Lower lobe of right lung (tissue), 2 donors: ENCODE results near the gene ZSWIM9. TPM values are rescaled to one million over a fixed set of nuclear protein-coding genes. Genes with fewer than 3 reads are reported as not detected.

ENCODE experiments used
- ATAC-seq, 2 donors: fragments of 200-7000 bp; cut with Tn5 transposase; one replicate each; pipeline ENCODE4 v1.9.1; 2020 to 2022; ENCODE audit warnings: mild to moderate bottlenecking in 2 of 2, moderate library complexity in 2 of 2
- DNase-seq: peaks from one replicate; pipeline ENCODE4 v3.0.0-alpha.2; 2020
- H3K27ac ChIP-seq: fragments of 200-600 bp; one replicate; pipeline ENCODE4 v1.8.0; 2022
- H3K27me3 ChIP-seq: fragments of 200-600 bp; one replicate; pipeline ENCODE4 v1.8.0; 2022; ENCODE audit warnings: low read depth
- H3K36me3 ChIP-seq: fragments of 200-600 bp; one replicate; pipeline ENCODE4 v1.8.0; 2022; ENCODE audit warnings: mild to moderate bottlenecking
- H3K4me1 ChIP-seq: fragments of 200-600 bp; one replicate; pipeline ENCODE4 v1.8.0; 2022
- H3K4me3 ChIP-seq: fragments of 200-600 bp; one replicate; pipeline ENCODE4 v1.8.0; 2022; ENCODE audit warnings: mild to moderate bottlenecking
- H3K9me3 ChIP-seq: fragments of 200-600 bp; one replicate; pipeline ENCODE4 v1.8.0; 2022
- CTCF ChIP-seq: fragments of 200-600 bp; IDR thresholded peaks from one replicate; pipeline ENCODE4 v1.8.0; 2022; ENCODE audit warnings: antibody characterized with exemption, mild to moderate bottlenecking
- intact Hi-C: fragments of 100-400 bp; cut with DNase I; formaldehyde crosslinking; loops from one replicate; pipeline ENCODE4 v1.11.0; 2022
- total RNA-seq: library from RNA; stranded (reverse); fragmentation: NEBNext Ultra II Directional; extraction: Animal tissue kit (Norgen Biotek cat#: 25700); gene quantifications from one replicate; pipeline ENCODE4 v1.2.1, GENCODE V29; 2021
- donor health status: DM: no; HTN: yes; CAD: no; lungs with severe emphysema.

The ZSWIM9 gene
- total RNA-seq, 1 donor from 2014 or later: 7.7 TPM

- Histone ChIP-seq H3K36me3 (no peaks in the 10 kb centered on the region), H3K4me3 (no peak overlapping the region), H3K27me3 (no peaks in the 10 kb centered on the region), H3K27ac (no peak overlapping the region), H3K4me1 (peaks cover 4% of the 10 kb centered on the region), H3K9me3 (no peaks in the 10 kb centered on the region)
- intact Hi-C loops: no loop called here
- DNase-seq (no peak), ATAC-seq (no peak)
- TF ChIP-seq CTCF: peak; percentile 30
Observed at GRCh38 chr19:48194041-48194843, 23.8 kb downstream of the ZSWIM9 start.

GRCh38 chr19:48194844-48195830 lies 24.7 kb downstream of the ZSWIM9 start:
- H3K9me3 ChIP-seq: no peaks in the 10 kb centered on the region
- peaks cover 4% of the 10 kb centered on the region for H3K4me1 ChIP-seq
- intact Hi-C loops: no loop called here
- TF ChIP-seq CTCF: no peak
- ATAC-seq (no peak), DNase-seq (no peak)
- no peak overlapping the region for H3K4me3 ChIP-seq
- H3K36me3 ChIP-seq: no peaks in the 10 kb centered on the region
- no peak overlapping the region for H3K27ac ChIP-seq
- H3K27me3 ChIP-seq: no peaks in the 10 kb centered on the region

GRCh38 chr19:48196321-48196763 lies 25.9 kb downstream of the ZSWIM9 start:
- Histone ChIP-seq H3K4me3 (no peak overlapping the region), H3K27ac (no peak overlapping the region), H3K4me1 (peaks cover 4% of the 10 kb centered on the region), H3K27me3 (no peaks in the 10 kb centered on the region), H3K36me3 (no peaks in the 10 kb centered on the region), H3K9me3 (no peaks in the 10 kb centered on the region)
- ATAC-seq (peak in 1 of 2 donors; percentile 10), DNase-seq (no peak)
- no peak for TF ChIP-seq CTCF
- intact Hi-C loops: no loop called here

- no peak for TF ChIP-seq CTCF
- no peak for DNase-seq
- Histone ChIP-seq H3K9me3 (no peaks in the 10 kb centered on the region), H3K36me3 (no peaks in the 10 kb centered on the region), H3K27ac (no peak overlapping the region), H3K4me1 (peaks cover 4% of the 10 kb centered on the region), H3K27me3 (no peaks in the 10 kb centered on the region), H3K4me3 (no peak overlapping the region)
- intact Hi-C loops: no loop called here
- no peak for ATAC-seq
Observed at GRCh38 chr19:48196933-48197665, 26.6 kb downstream of the ZSWIM9 start.

GRCh38 chr19:48203222-48203793 lies 32.8 kb downstream of the ZSWIM9 start:
- TF ChIP-seq CTCF: no peak
- no peaks in the 10 kb centered on the region for H3K27me3 ChIP-seq
- DNase-seq: no peak
- no peaks in the 10 kb centered on the region for H3K9me3 ChIP-seq
- intact Hi-C loops: no loop called here
- H3K36me3 ChIP-seq: no peaks in the 10 kb centered on the region
- H3K4me3 ChIP-seq: peak overlapping the region; percentile 75
- no peak for ATAC-seq
- H3K27ac ChIP-seq: peak overlapping the region; percentile 80
- H3K4me1 ChIP-seq: peaks cover 23% of the 10 kb centered on the region
